CD4-positive, alpha-beta T cell treated with Interferon alpha-2 for 1 hour (primary cell): ENCODE data around the gene LTBP4.
A peak's percentile ranks its signal among the peaks of the same experiment; 100 is the strongest.
"Not testable (repeated sequence)": the region's sequence is repeated elsewhere in the genome, so short reads cannot be mapped to it uniquely, and the experiment has no call there.

Source experiments
- DNase-seq, 2 donors: peaks; one replicate each; pipeline ENCODE4 v3.0.0-alpha.2; 2020 to 2022

Gene LTBP4

GRCh38 chr19:40632311-40633036 lies 31.3 kb downstream of the LTBP4 start:
- DNase-seq = no peak

GRCh38 chr19:40633207-40633606 lies 32.0 kb downstream of the LTBP4 start:
- DNase-seq = no peak

- DNase-seq = no peak
Measured at GRCh38 chr19:40638327-40638726, 37.2 kb downstream of the LTBP4 start.

GRCh38 chr19:40639638-40639982 lies 38.4 kb downstream of the LTBP4 start:
- no peak for DNase-seq

DNA sequence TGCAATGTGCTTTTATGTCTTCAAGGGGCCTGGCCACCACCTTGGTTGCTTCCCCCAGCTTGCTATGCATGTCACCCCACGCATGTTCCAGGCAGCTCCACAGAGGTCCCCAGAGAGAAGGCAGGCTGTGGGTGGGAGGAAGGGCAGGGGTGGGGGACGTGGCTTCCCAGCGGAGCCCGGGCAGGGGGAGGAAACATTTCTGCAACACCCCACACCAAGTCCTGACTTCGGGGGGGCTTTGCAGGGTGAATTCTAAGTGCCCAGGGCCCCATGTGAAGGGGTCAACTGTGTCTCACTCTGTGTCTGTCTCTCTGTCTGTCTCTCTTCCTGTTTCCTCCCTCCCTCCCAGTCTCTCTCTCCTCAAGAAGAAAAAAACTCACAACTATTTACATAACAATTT lies 39.6 kb downstream of the LTBP4 start:
- no peak for DNase-seq

GRCh38 chr19:40641281-40641680 lies 40.1 kb downstream of the LTBP4 start:
- no peak for DNase-seq

- DNase-seq = no peak
Measured at GRCh38 chr19:40642051-40642706, 41.0 kb downstream of the LTBP4 start.

GRCh38 chr19:40642757-40643305 lies 41.7 kb downstream of the LTBP4 start:
- DNase-seq = no peak

DNA sequence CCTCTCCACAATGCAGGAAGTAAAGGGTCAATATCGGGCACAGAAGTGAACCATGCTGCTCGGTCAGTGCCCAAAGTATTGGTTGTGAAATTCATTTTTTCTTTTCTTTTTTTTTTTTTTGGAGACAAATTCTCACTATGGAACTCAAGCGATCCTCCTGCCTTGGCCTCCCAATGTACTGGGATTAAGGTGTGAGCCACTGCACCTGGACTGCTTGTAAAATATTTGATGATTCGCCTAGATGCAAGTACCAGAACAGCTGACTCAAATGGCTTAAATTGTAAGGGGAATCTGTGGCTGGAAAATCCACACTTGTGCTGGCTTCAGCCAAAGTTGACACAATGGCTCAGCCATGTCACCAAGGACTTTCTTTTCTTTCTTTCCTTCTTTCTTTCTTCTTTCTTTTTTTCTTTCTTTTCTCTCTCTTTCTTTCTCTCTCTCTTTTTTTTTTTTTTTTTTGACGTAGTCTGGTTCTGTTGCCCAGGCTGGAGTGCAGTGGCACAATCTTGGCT lies 45.6 kb downstream of the LTBP4 start:
- no peak for DNase-seq

- DNase-seq = not testable (repeated sequence)
Measured at GRCh38 chr19:40649903-40650675, 48.9 kb downstream of the LTBP4 start.

- DNase-seq = no peak
Measured at GRCh38 chr19:40650749-40651305, 49.7 kb downstream of the LTBP4 start.

DNA sequence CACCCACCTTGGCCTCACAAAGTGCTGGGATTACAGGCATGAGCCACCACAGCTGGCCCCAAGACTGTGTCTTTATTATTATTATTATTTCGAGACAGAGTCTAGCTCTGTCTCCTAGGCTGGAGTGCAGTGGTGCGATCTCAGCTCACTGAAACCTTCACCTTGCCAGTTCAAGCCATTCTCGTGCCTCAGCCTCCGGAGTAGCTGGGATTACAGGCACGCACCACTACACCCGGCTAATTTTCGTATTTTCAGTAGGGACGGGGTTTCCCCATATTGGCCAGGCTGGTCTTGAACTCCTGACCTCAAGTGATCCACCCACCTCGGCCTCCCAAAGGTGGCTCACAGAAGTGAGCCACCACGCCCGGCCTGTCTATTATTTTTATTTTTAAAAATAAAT lies 51.1 kb downstream of the LTBP4 start:
- DNase-seq = not testable (repeated sequence)

DNA sequence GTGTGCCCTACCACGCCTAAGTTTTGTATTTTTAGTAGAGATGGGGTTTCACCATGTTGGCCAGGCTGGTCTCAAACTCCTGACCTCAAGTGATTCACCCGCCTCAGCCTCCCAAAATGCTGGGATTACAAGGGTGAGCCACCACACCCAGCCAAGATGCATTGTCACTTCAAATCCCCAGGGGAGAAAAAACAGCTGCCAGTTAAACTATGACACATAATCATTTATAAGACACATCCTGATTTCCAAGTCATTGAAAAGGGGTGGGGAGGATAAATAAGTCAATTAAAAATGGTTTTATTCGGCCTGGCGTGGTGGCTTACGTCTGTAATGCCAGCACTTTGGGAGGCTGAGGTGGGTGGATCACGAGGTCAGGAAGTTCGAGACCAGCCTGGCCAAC lies 54.5 kb downstream of the LTBP4 start:
- not testable (repeated sequence) for DNase-seq

DNA sequence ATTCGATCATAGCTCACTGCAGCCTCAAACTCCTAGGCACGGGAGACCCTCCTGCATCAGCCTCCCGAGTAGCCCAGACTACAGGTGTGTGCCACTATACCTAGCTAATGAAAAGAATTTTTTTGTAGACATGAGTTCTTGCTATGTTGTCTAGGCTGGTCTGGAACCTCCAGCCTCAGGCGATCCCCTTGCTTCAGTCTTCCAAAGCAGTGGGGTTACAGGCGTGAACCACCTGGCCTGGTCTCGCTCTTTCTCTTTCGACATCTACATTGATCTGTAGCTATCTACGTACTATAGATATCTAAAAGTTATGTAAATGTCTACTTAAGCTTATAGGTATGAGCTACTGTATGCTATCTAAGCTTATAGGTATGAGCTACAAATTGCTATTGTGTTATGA lies 56.9 kb downstream of the LTBP4 start:
- DNase-seq = no peak

DNA sequence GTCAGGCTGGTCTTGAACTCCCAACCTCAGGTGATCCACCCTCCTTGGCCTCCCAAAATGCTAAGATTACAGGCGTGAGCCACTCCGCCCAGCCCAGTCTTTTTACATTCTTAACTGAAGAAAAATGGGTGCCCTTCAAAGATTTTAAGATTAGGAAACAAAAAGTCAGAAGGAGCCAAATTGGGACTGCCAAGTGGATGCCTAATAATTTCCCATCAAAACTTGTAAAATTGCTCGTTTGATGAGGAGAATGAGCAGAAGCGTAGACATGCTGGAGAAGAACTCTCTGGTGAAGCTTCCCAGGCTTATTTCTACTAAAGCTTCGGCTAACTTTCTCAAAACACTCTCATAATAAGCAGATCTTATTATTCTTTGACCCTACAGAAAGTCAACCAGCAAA lies 57.9 kb downstream of the LTBP4 start:
- DNase-seq = no peak

GRCh38 chr19:40659566-40659965 lies 58.4 kb downstream of the LTBP4 start:
- no peak for DNase-seq

DNA sequence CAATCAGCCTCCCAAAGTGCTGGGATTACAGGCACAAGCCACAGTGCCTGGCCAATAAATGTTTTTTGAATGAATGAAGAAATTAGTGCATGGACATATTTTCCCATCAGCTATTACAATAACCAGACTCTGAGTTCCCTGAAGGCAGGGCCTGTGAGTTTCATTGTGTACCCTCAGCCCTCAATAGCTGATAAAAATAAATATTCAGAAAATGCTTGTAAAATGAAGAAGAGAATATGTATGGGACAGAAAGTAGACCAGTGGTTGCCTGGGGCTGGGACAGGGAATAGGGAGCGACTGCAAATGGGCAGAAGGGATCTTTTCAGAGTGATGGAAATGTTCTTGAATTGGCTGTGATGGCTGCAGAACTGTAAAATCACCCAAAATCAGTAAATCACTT lies 60.4 kb downstream of the LTBP4 start:
- no peak for DNase-seq

DNA sequence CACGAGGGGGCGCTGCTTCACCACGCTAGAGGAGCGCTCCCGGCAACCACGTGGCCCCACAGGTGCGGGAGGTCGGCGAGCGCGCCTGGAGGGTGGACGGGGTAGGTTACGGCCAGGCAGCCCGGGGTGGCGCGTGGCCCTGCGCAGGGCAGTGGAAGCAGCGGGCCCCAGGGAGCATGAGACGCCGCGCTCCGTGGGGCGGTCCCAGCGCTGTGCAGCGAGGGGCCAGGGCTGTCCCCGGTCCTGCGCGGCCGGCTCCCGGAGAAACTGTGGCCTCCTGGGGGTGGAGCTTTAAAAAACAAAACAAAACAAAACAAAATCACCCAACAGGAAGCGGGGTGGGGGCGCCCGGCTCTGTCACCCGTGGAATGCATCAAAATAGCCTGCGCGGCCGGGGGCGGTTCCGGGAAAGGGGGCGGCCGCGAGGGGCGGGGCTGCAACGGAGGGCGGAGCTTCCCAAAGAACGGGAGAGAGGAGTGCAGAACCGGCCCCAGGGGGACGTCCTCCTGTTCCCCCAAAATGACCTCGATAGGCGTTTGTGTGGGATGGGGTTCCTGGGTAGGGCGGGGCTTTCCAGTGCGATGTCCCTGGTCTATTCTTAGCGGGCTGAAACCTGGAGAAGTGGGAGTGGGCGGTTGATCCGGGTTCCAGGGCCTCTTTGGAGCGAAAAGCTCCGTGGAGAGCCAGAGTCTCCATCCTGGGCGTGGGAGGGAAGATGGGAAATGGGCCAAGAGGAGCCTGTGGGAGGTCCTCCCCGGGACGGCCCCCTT lies 61.9 kb downstream of the LTBP4 start:
- DNase-seq = peak; percentile 89 to 92

DNA sequence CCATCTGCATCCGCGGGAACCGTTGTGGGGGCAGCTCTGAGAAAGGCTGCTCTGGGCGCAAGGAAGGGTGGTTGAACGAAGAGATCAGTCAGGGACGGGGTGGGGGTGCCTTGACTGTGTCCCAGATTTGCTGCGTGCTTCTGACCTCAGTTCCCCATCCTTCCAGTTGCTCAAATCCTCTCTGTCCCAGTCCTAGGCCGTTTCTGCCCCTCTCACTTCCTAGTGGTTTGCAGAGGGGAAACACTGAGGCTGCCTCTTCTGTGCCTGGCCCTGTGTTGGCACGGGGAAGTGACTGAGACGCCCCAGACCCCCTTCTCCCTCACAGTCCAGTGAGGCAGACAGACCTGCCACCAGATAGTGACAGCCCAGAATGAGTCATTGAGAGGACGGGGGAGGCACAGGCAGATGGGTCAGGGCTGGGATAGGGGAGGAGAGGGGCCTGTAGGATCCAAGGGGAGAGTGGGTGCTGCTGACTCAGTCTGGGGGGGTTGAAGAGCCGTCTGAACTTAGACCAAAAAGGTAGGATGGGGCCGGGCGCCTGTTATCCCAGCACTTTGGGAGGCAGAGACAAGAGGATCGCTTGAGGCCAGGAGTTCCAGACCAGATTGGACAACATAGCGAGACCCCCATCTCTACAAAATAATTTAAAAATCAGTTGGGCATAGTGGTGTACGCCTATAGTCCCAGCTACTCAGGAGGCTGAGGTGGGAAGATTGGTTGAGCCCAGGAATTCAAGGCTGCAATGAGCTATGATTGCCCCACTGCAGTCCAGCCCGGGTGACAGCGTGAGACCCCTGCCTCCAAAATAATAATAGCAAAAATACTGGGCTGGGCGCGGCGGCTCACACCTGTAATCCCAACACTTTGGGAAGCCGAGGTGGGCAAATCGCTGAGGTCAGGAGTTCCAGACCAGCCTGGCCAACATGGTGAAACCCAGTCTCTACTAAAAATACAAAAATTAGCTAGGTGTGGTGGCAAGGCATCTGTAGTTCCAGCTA lies 62.8 kb downstream of the LTBP4 start:
- DNase-seq = peak in 1 of 2 donors; percentile 19

GRCh38 chr19:40666803-40667438 lies 65.8 kb downstream of the LTBP4 start:
- DNase-seq = no peak

GRCh38 chr19:40667602-40668001 lies 66.4 kb downstream of the LTBP4 start:
- DNase-seq = no peak
